Breast epithelium (tissue), 4 donors: ENCODE results near the gene CAMTA1. TPM values are rescaled to one million over a fixed set of nuclear protein-coding genes. Genes with fewer than 3 reads are reported as not detected.

Experiments used
- DNase-seq, 2 donors: peaks; one replicate each; pipeline ENCODE4 v3.0.0-alpha.2; 2019; ENCODE audit warnings: low spot score in 2 of 2
- H3K27ac ChIP-seq, 2 donors: fragments of 200-600 bp; sonication (generic) in 1 of 2; one replicate each; pipeline ENCODE4 v1.5.1; 2016 to 2019; ENCODE audit warnings: mild to moderate bottlenecking in 1 of 2
- H3K27me3 ChIP-seq, 2 donors: fragments of 200-600 bp; sonication (generic) in 1 of 2; one replicate each; pipeline versions ENCODE4 v1.5.1 to v1.6.0; 2017 to 2019; ENCODE audit warnings: control low read depth in 1 of 2, mild to moderate bottlenecking in 1 of 2
- H3K36me3 ChIP-seq: fragments of 200-600 bp; one replicate; pipeline ENCODE4 v1.5.1; 2019
- H3K4me1 ChIP-seq, 2 donors: fragments of 200-600 bp; sonication (generic); one replicate each; pipeline ENCODE4 v1.5.1; 2016 to 2019; ENCODE audit warnings: control low read depth in 1 of 2
- H3K4me3 ChIP-seq, 3 donors: fragments of 200-600 bp; sonication (generic); 1 replicate in 2 of 3; 2 replicates in 1 of 3; pipeline ENCODE4 v1.5.1; 2016 to 2019; ENCODE audit warnings: mild to moderate bottlenecking in 3 of 3, moderate library complexity in 2 of 3
- H3K9me3 ChIP-seq, 2 donors: fragments of 200-600 bp; sonication (generic) in 1 of 2; one replicate each; pipeline ENCODE4 v1.5.1; 2016 to 2019; ENCODE audit warnings: control low read depth in 1 of 2
- CTCF ChIP-seq, 3 donors: fragments of 450-650 bp; IDR thresholded peaks; one replicate each; pipeline ENCODE4 v1.5.1; 2016 to 2017; ENCODE audit warnings: antibody characterized with exemption in 3 of 3, mild to moderate bottlenecking in 3 of 3, moderate library complexity in 3 of 3
- POLR2A ChIP-seq: fragments of 450-650 bp; IDR thresholded peaks from one replicate; pipeline ENCODE4 v1.6.1; 2016; ENCODE audit warnings: antibody characterized with exemption, mild to moderate bottlenecking, moderate library complexity
- POLR2AphosphoS5 ChIP-seq, 3 donors: sonication (generic); formaldehyde crosslinking; IDR thresholded peaks; one replicate each; pipeline ENCODE4 v1.6.1; 2017; ENCODE audit warnings: antibody characterized with exemption in 3 of 3
- intact Hi-C: fragments of 100-400 bp; cut with DNase I; formaldehyde crosslinking; loops from one replicate; pipeline ENCODE4 v1.15.1; 2023; ENCODE audit warnings: low total_unique reads
- total RNA-seq, 3 donors: library from RNA; depleted of rRNA; stranded (reverse); fragments of >200 nt; gene quantifications; one replicate each; pipeline ENCODE4 v1.1.0, GENCODE V29; 2016

CAMTA1 gene
- total RNA-seq, 3 donors from 2014 or later = 53.4 to 84.0 (median 61.9) TPM

- no peaks in the 10 kb centered on the region for H3K9me3 ChIP-seq
- no peaks in the 10 kb centered on the region for H3K4me1 ChIP-seq
- no peak overlapping the region for H3K4me3 ChIP-seq
- no peak for DNase-seq
- intact Hi-C loops = no loop called here
- H3K27ac ChIP-seq = no peak overlapping the region
- no peaks in the 10 kb centered on the region for H3K36me3 ChIP-seq
- H3K27me3 ChIP-seq = no peaks in the 10 kb centered on the region
- TF ChIP-seq POLR2AphosphoS5 (IDR thresholded peaks at IDR 0.05) (no peak), POLR2A (no peak), CTCF (IDR thresholded peaks at IDR 0.05) (no peak)
Observed at GRCh38 chr1:7009741-7010525, 224.7 kb downstream of the CAMTA1 start.

- Histone ChIP-seq H3K27ac (no peak overlapping the region), H3K9me3 (no peaks in the 10 kb centered on the region), H3K27me3 (no peaks in the 10 kb centered on the region), H3K4me1 (no peaks in the 10 kb centered on the region), H3K4me3 (no peak overlapping the region), H3K36me3 (no peaks in the 10 kb centered on the region)
- TF ChIP-seq POLR2AphosphoS5 (IDR thresholded peaks at IDR 0.05) = no peak
- TF ChIP-seq POLR2A = no peak
- TF ChIP-seq CTCF (IDR thresholded peaks at IDR 0.05) = no peak
- no peak for DNase-seq
- intact Hi-C loops = no loop called here
Observed at GRCh38 chr1:7010534-7011200, 225.4 kb downstream of the CAMTA1 start.

GRCh38 chr1:7011826-7012225 is 226.6 kb downstream of the CAMTA1 start:
- no peaks in the 10 kb centered on the region for H3K4me1 ChIP-seq
- TF ChIP-seq POLR2A = no peak
- H3K27me3 ChIP-seq = no peaks in the 10 kb centered on the region
- intact Hi-C loops = no loop called here
- no peak overlapping the region for H3K4me3 ChIP-seq
- no peak for DNase-seq
- H3K36me3 ChIP-seq = no peaks in the 10 kb centered on the region
- H3K9me3 ChIP-seq = no peaks in the 10 kb centered on the region
- no peak overlapping the region for H3K27ac ChIP-seq

GRCh38 chr1:7012461-7012924 is 227.2 kb downstream of the CAMTA1 start:
- no peak for DNase-seq
- intact Hi-C loops = no loop called here
- H3K27me3 ChIP-seq = no peaks in the 10 kb centered on the region
- TF ChIP-seq POLR2AphosphoS5 (IDR thresholded peaks at IDR 0.05) (no peak), CTCF (IDR thresholded peaks at IDR 0.05) (no peak), POLR2A (no peak)
- H3K4me1 ChIP-seq = no peaks in the 10 kb centered on the region
- H3K4me3 ChIP-seq = no peak overlapping the region
- no peaks in the 10 kb centered on the region for H3K9me3 ChIP-seq
- no peak overlapping the region for H3K27ac ChIP-seq
- no peaks in the 10 kb centered on the region for H3K36me3 ChIP-seq

- Histone ChIP-seq H3K27me3 (no peaks in the 10 kb centered on the region), H3K4me3 (no peak overlapping the region), H3K36me3 (no peaks in the 10 kb centered on the region), H3K27ac (no peak overlapping the region), H3K9me3 (no peaks in the 10 kb centered on the region), H3K4me1 (no peaks in the 10 kb centered on the region)
- TF ChIP-seq POLR2A = no peak
- TF ChIP-seq CTCF (IDR thresholded peaks at IDR 0.05) = no peak
- no peak for TF ChIP-seq POLR2AphosphoS5 (IDR thresholded peaks at IDR 0.05)
- no peak for DNase-seq
- intact Hi-C loops = loop anchor here (2.0 kb wide), 1 partner anchor 41 kb away; no protein-coding TSS in a partner anchor
Observed at GRCh38 chr1:7013833-7014639, 228.8 kb downstream of the CAMTA1 start.
